Measurements from ENCODE around the gene ARMC8.

ARMC8 gene

GRCh38 chr3:138180375-138181029 is 6.6 kb upstream of the ARMC8 start:
- no peak overlapping the region for H3K4me3 ChIP-seq (ENCODE audit: low read depth, low read length)
- TF ChIP-seq CTCF (IDR thresholded peaks at IDR 0.05; ENCODE audit: low read depth, low read length, missing control alignments) = peak; percentile 63
- in situ Hi-C loops (cut with HindIII; ENCODE audit: low sequenced_read_pairs) = no loop called here
- peak; percentile 28 for DNase-seq (ENCODE audit: low read depth)

GRCh38 chr3:138184994-138185393 is 2.1 kb upstream of the ARMC8 start:
- in situ Hi-C loops (cut with HindIII; ENCODE audit: low sequenced_read_pairs) = no loop called here
- no peak for TF ChIP-seq CTCF (IDR thresholded peaks at IDR 0.05; ENCODE audit: low read depth, low read length, missing control alignments)
- DNase-seq (ENCODE audit: low read depth) = no peak
- no peak overlapping the region for H3K4me3 ChIP-seq (ENCODE audit: low read depth, low read length)

GRCh38 chr3:138186221-138186620 is 880 bp upstream of the ARMC8 start:
- H3K4me3 ChIP-seq (ENCODE audit: low read depth, low read length) = no peak overlapping the region
- in situ Hi-C loops (cut with HindIII; ENCODE audit: low sequenced_read_pairs) = no loop called here
- no peak for TF ChIP-seq CTCF (IDR thresholded peaks at IDR 0.05; ENCODE audit: low read depth, low read length, missing control alignments)
- DNase-seq (ENCODE audit: low read depth) = no peak

- H3K4me3 ChIP-seq (ENCODE audit: low read depth, low read length) = peak overlapping the region; percentile 90
- in situ Hi-C loops (cut with HindIII; ENCODE audit: low sequenced_read_pairs) = no loop called here
- peak; percentile 67 for DNase-seq (ENCODE audit: low read depth)
- no peak for TF ChIP-seq CTCF (IDR thresholded peaks at IDR 0.05; ENCODE audit: low read depth, low read length, missing control alignments)
Observed at GRCh38 chr3:138186803-138187295, 252 bp upstream of the ARMC8 start.

- in situ Hi-C loops (cut with HindIII; ENCODE audit: low sequenced_read_pairs) = no loop called here
- DNase-seq (ENCODE audit: low read depth) = peak; percentile 12
- TF ChIP-seq CTCF (IDR thresholded peaks at IDR 0.05; ENCODE audit: low read depth, low read length, missing control alignments) = no peak
- H3K4me3 ChIP-seq (ENCODE audit: low read depth, low read length) = peak overlapping the region; percentile 90
Observed at GRCh38 chr3:138188013-138188730, 1.1 kb downstream of the ARMC8 start.

GRCh38 chr3:138195481-138195880 is 8.4 kb downstream of the ARMC8 start:
- no peak overlapping the region for H3K4me3 ChIP-seq (ENCODE audit: low read depth, low read length)
- in situ Hi-C loops (cut with HindIII; ENCODE audit: low sequenced_read_pairs) = no loop called here
- no peak for TF ChIP-seq CTCF (IDR thresholded peaks at IDR 0.05; ENCODE audit: low read depth, low read length, missing control alignments)
- DNase-seq (ENCODE audit: low read depth) = no peak

All from astrocyte of the cerebellum (primary cell).